ENCODE measurements around the gene ADGRB3. TPM values are rescaled to one million over a fixed set of nuclear protein-coding genes. Genes with fewer than 3 reads are reported as not detected.

ADGRB3 gene
- total RNA-seq, 1 experiment from 2014 or later: 0.11 TPM

DNA sequence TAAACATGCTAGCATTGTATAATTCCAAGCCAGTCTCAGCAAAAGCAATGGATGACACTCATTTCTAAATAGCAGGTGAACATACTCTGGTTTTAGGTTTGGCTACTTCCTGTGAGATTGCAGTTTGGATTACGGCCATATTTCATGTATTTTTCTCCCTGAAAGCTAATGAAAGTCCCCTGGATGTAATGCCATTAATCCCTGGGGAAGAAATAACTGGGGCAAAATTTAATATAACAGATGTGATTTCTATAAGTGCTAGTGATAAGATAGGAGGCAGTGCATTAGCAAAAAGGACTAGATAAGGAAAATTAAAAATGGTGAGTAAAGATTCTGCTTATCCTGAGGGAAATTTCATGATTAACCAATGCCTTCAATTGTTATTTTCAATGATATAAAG lies 238.2 kb downstream of the ADGRB3 start:
- CTCF ChIA-PET: no interaction called here

DNA sequence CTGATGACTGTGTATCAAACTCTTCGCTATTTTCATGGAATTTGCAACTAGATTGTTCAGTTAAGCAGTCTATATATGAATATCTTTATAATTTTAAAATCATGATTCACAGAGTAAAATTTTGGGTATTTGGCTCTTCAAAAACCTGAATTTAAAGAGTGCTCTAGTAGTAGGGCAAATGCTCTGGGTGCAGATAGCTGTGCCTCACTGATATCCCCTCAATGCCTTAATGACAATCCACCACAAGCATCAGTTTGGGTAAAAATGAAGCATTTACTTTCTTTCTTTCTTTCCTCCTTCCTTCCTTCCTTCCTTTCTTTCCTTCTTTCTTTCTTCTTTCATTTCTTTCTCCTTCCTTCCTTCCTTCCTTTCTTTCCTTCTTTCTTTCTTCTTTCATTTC lies 239.7 kb downstream of the ADGRB3 start:
- TF ChIP-seq EZH2phosphoT487 (IDR thresholded peaks at IDR 0.05; ENCODE audit: borderline replicate concordance, low read length): no peak
- no peak for TF ChIP-seq CTCF (conservative IDR thresholded peaks at IDR 0.05; ENCODE audit: low read depth, low read length)
- no peak for TF ChIP-seq EZH2 (IDR thresholded peaks at IDR 0.05; ENCODE audit: low read length, unreplicated experiment)
- Histone ChIP-seq H3K36me3 (ENCODE audit: low read depth, low read length) (no peaks in the 10 kb centered on the region), H3K4me1 (ENCODE audit: insufficient read depth, low read length) (no peaks in the 10 kb centered on the region), H3K9me2 (replicated peaks; ENCODE audit: low read length) (no peaks in the 10 kb centered on the region), H3K27me3 (ENCODE audit: low read length) (no peaks in the 10 kb centered on the region), H3K9ac (ENCODE audit: low read length) (no peak overlapping the region), H3K27ac (ENCODE audit: low read length) (no peak overlapping the region), H3K79me2 (ENCODE audit: low read length) (no peaks in the 10 kb centered on the region), H3K4me3 (ENCODE audit: low read length) (no peak overlapping the region), H3F3A (ENCODE audit: low read length, unreplicated experiment) (no peaks in the 10 kb centered on the region), H3K9me3 (ENCODE audit: low read length) (no peaks in the 10 kb centered on the region), H2AFZ (ENCODE audit: low read length) (no peak overlapping the region), H4K20me1 (ENCODE audit: low read length) (no peaks in the 10 kb centered on the region), H3K4me2 (ENCODE audit: low read length) (no peak overlapping the region)
- ChIA-PET CTCF (interaction anchor here (0.7 kb wide), 1 partner anchor 9 kb away, joined by 3 read pairs; no protein-coding TSS in a partner anchor), POLR2A (ENCODE audit: unreplicated experiment) (no interaction called here)
- no TSS peak for BruUV-seq (replicated peaks)
- intact Hi-C loops (cut with micrococcal nuclease): no loop called here
- no peak for ATAC-seq
- DNase-seq: no peak

More for the DNA sequence above, 238.2 kb downstream of the ADGRB3 start:
- Histone ChIP-seq H3K9ac (ENCODE audit: low read length) (no peak overlapping the region), H3K9me2 (replicated peaks; ENCODE audit: low read length) (no peaks in the 10 kb centered on the region), H3K27me3 (ENCODE audit: low read length) (no peaks in the 10 kb centered on the region), H3K36me3 (ENCODE audit: low read depth, low read length) (no peaks in the 10 kb centered on the region), H3K4me1 (ENCODE audit: insufficient read depth, low read length) (no peaks in the 10 kb centered on the region), H3K27ac (ENCODE audit: low read length) (no peak overlapping the region), H3K4me2 (ENCODE audit: low read length) (no peak overlapping the region), H3K79me2 (ENCODE audit: low read length) (no peaks in the 10 kb centered on the region), H2AFZ (ENCODE audit: low read length) (no peak overlapping the region), H3F3A (ENCODE audit: low read length, unreplicated experiment) (no peaks in the 10 kb centered on the region), H3K4me3 (ENCODE audit: low read length) (no peak overlapping the region), H4K20me1 (ENCODE audit: low read length) (no peaks in the 10 kb centered on the region), H3K9me3 (ENCODE audit: low read length) (no peaks in the 10 kb centered on the region)
- no TSS peak for BruUV-seq (replicated peaks)
- DNase-seq: no peak
- no peak for ATAC-seq
- intact Hi-C loops (cut with micrococcal nuclease): no loop called here
- no peak for TF ChIP-seq EZH2phosphoT487 (IDR thresholded peaks at IDR 0.05; ENCODE audit: borderline replicate concordance, low read length)
- TF ChIP-seq CTCF (conservative IDR thresholded peaks at IDR 0.05; ENCODE audit: low read depth, low read length): no peak
- no peak for TF ChIP-seq EZH2 (IDR thresholded peaks at IDR 0.05; ENCODE audit: low read length, unreplicated experiment)
- POLR2A ChIA-PET (ENCODE audit: unreplicated experiment): no interaction called here

DNA sequence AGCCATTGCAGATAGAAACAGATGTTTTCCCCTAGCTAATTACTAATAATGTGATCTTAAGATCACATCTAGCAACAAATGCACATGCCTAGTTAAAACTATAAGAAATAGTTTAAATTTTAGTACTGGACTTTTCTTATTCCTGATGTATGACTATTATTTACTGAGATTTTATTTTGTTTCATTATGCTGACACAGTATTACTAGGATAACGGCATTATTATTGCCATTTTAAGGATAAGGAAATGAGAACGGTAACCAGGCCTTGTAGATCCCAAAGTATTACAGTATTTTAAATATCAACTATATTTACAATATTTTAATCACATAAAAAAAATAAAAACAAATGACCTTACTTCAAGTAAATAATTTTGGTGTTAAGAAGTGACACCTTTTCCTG lies 240.3 kb downstream of the ADGRB3 start:
- Histone ChIP-seq H3K4me1 (ENCODE audit: insufficient read depth, low read length) (no peaks in the 10 kb centered on the region), H3K27ac (ENCODE audit: low read length) (no peak overlapping the region), H3K79me2 (ENCODE audit: low read length) (no peaks in the 10 kb centered on the region), H3K9me2 (replicated peaks; ENCODE audit: low read length) (no peaks in the 10 kb centered on the region), H3F3A (ENCODE audit: low read length, unreplicated experiment) (no peaks in the 10 kb centered on the region), H3K4me3 (ENCODE audit: low read length) (no peak overlapping the region), H3K27me3 (ENCODE audit: low read length) (no peaks in the 10 kb centered on the region), H3K36me3 (ENCODE audit: low read depth, low read length) (no peaks in the 10 kb centered on the region), H2AFZ (ENCODE audit: low read length) (no peak overlapping the region), H4K20me1 (ENCODE audit: low read length) (no peaks in the 10 kb centered on the region), H3K9ac (ENCODE audit: low read length) (no peak overlapping the region), H3K9me3 (ENCODE audit: low read length) (no peaks in the 10 kb centered on the region), H3K4me2 (ENCODE audit: low read length) (no peak overlapping the region)
- ChIA-PET CTCF (no interaction called here), POLR2A (ENCODE audit: unreplicated experiment) (no interaction called here)
- DNase-seq (no peak), ATAC-seq (no peak)
- BruUV-seq (replicated peaks): no TSS peak
- TF ChIP-seq EZH2 (IDR thresholded peaks at IDR 0.05; ENCODE audit: low read length, unreplicated experiment) (no peak), EZH2phosphoT487 (IDR thresholded peaks at IDR 0.05; ENCODE audit: borderline replicate concordance, low read length) (no peak), CTCF (conservative IDR thresholded peaks at IDR 0.05; ENCODE audit: low read depth, low read length) (no peak)
- intact Hi-C loops (cut with micrococcal nuclease): no loop called here
